HL-60 (cell line): ENCODE measurements around the gene DAAM1.

ENCODE experiments used
- DNase-seq, 2 experiments: peaks; one replicate each; pipeline ENCODE4 v3.0.0-alpha.2; 2010 to 2020; ENCODE audit warnings: low read depth in 1 of 2, low spot score in 1 of 2
- H3K27ac ChIP-seq: fragments of 250-450 bp; sonication (Bioruptor Pico); replicated peaks from 2 replicates; pipeline ENCODE4 v1.5.1; 2020; ENCODE audit warnings: mild to moderate bottlenecking, moderate library complexity
- H3K27me3 ChIP-seq: fragments of 250-450 bp; sonication (Bioruptor Pico); 2 replicates; pipeline ENCODE4 v1.5.1; 2021; ENCODE audit warnings: mild to moderate bottlenecking, moderate library complexity; ENCODE audit not compliant: insufficient read depth, poor library complexity, severe bottlenecking
- H3K4me3 ChIP-seq: replicated peaks from 2 replicates; pipeline ENCODE4 v1.5.1; 2011; ENCODE audit warnings: mild to moderate bottlenecking, control low read depth, low read length; ENCODE audit not compliant: insufficient read depth
- CTCF ChIP-seq: IDR thresholded peaks from one replicate; pipeline ENCODE4 v1.5.1; 2011; ENCODE audit warnings: low read length, control low read depth, inconsistent platforms; ENCODE audit not compliant: insufficient read depth
- GABPA ChIP-seq: IDR thresholded peaks from 2 replicates; pipeline ENCODE4 v1.6.1; 2012; ENCODE audit warnings: low read depth
- POLR2AphosphoS5 ChIP-seq: IDR thresholded peaks from 2 replicates; pipeline ENCODE4 v1.6.1; 2012; ENCODE audit warnings: low read depth
- REST ChIP-seq: IDR thresholded peaks from 2 replicates; pipeline ENCODE4 v1.6.1; 2012; ENCODE audit warnings: low read depth; ENCODE audit not compliant: insufficient replicate concordance
- SPI1 ChIP-seq: IDR thresholded peaks from 2 replicates; pipeline ENCODE4 v1.6.1; 2012; ENCODE audit warnings: low read depth, mild to moderate bottlenecking, borderline replicate concordance

DAAM1 gene

GRCh38 chr14:59305836-59306555 lies 117.5 kb downstream of the DAAM1 start:
- no peak overlapping the region for H3K4me3 ChIP-seq
- no peak overlapping the region for H3K27ac ChIP-seq
- H3K27me3 ChIP-seq, result no peaks in the 10 kb centered on the region
- DNase-seq, result no peak
- TF ChIP-seq REST (no peak), SPI1 (no peak), POLR2AphosphoS5 (no peak), CTCF (no peak), GABPA (no peak)

- H3K4me3 ChIP-seq, result no peak overlapping the region
- TF ChIP-seq GABPA, result no peak
- H3K27me3 ChIP-seq, result no peaks in the 10 kb centered on the region
- no peak for DNase-seq
- H3K27ac ChIP-seq, result no peak overlapping the region
These were observed 118.3 kb downstream of the DAAM1 start for GRCh38 chr14:59306775-59307174.

- no peak for DNase-seq
- Histone ChIP-seq H3K4me3 (no peak overlapping the region), H3K27me3 (no peaks in the 10 kb centered on the region), H3K27ac (no peak overlapping the region)
- TF ChIP-seq SPI1 (no peak), GABPA (no peak), REST (no peak), POLR2AphosphoS5 (no peak), CTCF (no peak)
These were observed 119.6 kb downstream of the DAAM1 start for GRCh38 chr14:59308086-59308485.

- TF ChIP-seq CTCF (no peak), REST (no peak), POLR2AphosphoS5 (no peak), GABPA (no peak), SPI1 (no peak)
- H3K27me3 ChIP-seq, result no peaks in the 10 kb centered on the region
- H3K4me3 ChIP-seq, result no peak overlapping the region
- H3K27ac ChIP-seq, result no peak overlapping the region
- DNase-seq, result no peak
These were observed 120.2 kb downstream of the DAAM1 start for GRCh38 chr14:59308673-59309072.
